GM21528 (cell line): Measurements from ENCODE around the gene STPG1.
A peak's percentile ranks its signal among the peaks of the same experiment; 100 is the strongest.

Experiments used
- ATAC-seq: cut with Tn5 transposase; IDR thresholded peaks from one replicate; pipeline ENCODE4 v1.9.1; 2021; ENCODE audit warnings: mild to moderate bottlenecking, moderate library complexity; ENCODE audit not compliant: unreplicated experiment, low FRiP score

The STPG1 gene

DNA sequence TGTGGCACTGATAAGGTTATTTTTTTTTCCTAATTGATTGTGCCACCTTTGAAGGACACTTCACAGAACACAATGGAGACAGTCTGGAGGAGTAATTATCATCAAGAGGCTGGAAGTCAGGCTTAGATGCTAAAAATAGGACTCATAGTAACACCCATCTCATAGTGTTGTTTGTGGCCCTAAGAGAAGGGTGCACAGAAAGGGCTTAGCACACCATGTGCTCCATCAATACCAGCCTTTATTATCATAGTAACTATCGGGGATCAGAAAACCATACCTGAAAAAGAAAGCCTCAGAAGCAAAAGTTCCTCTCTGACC, 13.9 kb upstream of the STPG1 start:
- no peak for ATAC-seq

DNA sequence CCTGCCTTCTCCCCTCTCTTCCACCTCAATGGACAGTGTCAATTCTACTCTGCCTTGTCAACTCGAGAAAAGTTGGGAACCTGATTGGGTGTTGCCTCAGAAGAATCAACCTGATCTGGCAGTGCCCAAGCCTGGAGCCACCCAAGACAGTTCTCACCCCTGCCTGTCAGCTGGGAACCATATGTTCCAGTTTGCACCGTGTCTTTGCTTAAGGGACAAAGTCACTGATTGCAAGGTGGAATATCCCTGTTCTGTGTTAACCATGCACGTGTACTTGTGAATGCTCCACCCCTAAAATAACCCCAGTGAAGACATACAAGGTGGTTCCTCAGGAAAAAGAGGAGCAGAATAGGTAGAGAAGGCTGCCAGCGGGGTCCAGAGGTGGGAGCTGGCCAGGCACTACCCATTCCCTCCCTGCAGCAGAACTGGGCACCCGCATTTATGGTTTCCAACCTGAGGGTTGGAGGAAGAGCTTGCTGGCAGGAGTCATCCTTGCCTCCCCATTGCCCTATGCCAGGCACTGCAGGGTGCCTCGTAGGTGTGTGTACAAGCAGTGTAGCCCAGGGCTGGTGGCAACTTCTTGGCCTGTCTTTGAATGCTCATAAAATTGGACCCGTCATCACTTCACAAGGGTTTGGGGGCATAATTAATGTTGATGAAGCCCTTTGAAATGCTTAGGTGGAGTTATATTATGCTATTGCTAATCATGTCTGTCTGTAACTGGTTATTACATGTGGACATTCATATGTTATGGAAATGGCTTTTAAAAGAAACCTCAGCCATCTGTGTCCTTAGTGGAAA, 13.4 kb upstream of the STPG1 start:
- no peak for ATAC-seq

DNA sequence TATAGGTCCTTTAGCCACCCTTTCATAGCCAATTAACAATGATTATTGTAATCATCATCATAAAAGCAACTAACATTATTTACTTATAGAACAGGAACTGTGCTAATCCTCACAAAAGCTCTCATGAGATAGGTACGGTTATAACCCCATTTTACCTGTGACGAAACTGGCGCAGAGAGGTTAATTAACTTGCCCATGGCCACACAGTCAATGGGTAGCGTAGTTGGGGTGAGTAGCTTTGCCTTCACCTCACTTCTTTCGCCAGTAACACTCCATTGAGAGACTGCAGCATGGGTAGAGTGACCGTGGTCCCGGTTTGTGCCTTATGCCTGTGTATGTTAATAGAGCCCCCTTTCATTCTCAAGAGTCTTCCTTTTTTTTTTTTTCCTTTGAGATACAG, 12.3 kb upstream of the STPG1 start:
- ATAC-seq: no peak

DNA sequence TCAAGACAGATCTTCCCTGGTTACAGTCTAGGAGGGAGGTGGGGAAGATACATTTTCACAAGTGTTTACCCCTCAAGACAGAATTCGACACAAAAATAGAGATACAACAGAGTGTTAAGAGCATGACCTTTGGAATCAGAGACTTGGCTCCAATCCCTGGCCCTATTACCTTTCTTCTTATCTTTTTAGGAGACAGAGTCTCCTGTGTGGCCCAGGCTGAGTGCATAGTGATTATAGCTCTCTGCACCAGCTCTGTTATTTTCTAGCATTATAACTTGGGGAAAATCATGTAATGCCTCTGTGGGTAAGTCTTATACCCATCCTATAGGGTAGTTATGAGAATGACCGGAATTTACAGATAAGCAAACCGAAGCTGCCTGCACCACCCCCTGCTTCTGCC, 11.9 kb upstream of the STPG1 start:
- no peak for ATAC-seq

DNA sequence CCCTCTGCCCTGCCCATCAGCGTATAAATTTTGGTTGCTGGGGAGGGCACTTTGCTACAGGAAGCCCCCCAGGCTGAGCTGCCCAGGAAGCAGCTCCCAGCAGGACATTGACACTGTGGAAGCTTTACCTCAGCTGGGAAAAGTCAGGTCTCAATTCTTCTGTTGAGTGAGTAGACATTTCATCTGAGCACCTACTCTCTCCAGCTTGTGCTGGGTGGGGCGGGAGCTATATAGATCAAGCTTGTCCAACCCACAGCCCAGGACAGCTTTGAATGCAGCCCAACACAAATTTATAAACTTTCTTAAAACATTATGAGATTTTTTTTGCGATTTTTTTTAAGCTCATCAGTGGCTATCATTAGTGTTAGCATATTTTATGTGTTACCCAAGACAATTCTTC, 11.4 kb upstream of the STPG1 start:
- no peak for ATAC-seq

DNA sequence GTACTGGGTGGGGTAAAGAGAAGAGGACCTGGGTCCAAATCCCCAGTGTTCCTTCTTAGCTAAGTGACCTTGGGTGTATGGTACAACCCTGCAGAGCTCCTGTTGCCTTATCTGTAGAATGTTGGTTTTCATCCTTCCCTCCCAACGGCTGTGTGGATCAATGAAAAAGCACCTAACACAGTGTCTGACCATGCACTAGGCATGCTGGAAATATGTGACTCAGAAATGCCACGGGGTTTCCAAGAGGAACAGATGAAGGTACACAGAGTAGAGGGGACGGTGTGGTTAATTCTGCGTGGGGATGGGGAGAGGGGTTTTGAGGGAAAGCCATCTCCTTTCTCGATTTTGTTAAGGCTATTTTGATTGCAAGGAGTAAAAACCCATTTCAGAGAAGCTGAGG, 10.6 kb upstream of the STPG1 start:
- ATAC-seq: no peak

DNA sequence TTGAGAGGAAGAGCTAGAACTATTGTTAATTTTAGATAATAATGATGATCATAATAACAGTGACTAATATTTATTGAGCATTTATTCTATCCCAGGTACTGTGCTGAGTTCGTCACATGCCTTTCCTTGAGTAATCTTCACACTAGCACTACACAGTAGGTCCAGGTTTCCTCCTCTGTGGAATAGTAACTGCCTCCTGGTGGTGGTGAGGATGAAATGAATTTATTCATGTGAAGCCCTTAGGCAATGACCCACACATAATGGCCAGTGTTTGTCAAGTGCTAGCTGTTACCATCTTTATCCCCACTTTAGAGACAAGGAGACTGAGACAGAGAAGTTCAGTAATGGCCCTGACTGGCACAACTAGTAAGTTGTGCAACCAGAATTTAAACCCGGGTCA, 7.9 kb upstream of the STPG1 start:
- no peak for ATAC-seq

DNA sequence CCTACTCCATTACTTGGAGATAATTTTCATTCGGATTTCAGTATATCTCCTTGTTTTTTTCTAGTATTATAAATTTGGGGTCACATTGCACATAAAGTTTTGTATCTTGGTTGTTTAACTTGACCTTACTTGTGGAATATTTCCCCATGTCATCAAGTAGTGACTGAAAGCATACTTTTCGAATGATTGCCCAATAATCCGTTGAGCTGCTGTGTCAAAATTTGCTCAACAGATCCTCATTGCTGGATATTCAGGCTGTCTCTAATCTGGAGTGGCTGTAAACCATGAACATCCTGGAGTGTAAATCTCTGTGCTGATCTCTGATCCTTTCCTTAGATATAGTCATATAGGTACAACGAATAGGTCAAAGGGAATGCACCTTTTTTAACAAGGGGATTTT, 7.0 kb upstream of the STPG1 start:
- ATAC-seq: no peak

DNA sequence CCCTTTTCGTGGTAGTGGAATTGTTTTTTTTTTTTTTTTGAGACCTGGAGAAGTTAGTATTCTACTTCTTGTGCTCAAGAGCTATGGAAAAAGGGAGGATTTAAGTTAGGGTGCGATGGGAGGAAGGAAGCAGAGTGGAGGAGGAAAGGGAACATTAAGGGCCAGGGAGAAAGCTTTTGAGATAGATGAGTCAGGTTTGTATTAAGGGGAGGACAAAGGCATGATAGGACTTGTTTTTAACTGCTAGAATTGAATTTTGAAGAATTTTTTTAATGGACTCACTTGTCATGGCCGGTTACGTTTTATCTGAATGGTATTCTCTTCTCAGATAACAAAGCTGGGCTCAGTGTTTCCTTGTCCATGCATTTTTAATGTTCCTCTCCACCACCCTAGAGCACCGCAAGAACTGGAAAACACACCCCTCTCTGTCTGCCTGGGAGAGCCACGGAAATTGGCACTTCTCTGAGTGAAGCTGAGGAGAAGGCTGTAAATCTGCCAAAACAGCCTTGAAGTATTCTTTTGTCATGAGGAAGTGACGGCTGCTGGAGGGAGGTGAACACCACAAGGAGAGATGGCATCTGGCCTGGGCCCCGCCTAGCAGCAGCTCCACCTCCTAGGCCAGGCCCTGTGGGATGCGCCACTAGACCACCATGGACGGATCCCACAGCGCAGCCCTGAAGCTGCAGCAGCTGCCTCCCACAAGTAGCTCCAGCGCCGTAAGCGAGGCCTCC, 5.5 kb upstream of the STPG1 start:
- no peak for ATAC-seq

DNA sequence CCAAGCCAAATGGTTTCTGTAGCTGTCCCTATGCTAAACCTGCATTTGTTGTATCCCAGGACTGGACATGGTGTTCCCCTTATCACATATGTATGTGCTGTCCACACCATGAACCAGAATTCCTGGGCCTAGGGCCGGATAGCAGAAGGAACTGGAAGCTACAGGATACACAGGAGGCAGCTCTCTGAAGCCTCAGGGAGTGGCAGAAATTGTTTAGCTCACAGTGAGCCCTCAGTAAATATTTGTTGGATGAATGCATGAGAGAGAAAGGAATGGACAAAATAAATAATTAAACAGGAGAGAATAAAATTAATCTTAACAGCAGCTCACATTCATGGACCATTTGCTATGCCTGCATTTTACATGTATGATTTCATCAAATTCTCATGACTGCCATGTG, 4.1 kb upstream of the STPG1 start:
- ATAC-seq: no peak

DNA sequence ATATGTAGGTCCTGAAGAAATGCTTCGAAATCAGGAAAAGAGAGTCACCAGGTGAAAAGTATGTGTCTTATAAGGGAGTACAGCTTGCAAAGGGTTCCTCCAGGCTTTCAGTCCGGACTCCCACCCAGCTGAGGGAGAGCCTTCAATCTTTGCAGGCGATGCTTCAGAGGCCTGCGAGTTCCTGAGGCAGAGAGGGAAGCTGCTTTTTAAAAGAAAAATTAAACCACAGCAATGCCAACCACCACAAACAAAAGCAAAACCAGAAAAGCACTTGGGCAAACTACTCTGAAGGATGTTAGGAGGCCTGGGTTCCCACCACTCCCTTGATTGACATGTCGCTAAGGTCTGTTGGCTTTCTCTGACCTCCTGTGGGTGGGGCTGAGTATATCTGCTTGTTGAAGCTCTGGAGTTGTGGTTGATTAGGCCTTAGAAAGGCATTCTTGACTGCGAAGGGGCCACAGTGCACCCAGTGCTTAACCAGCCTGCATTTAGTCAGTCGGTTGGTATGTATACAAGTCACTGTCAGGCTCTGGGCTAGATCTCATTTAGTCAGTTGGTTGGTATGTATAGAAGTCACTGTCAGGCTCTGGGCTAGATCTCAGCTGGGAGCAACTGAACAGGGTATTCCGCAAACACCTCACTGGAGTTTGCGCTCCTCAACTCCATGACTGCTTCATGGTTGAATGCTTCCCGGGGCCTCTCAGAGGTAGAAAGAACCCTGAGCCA, 3.2 kb upstream of the STPG1 start:
- no peak for ATAC-seq

DNA sequence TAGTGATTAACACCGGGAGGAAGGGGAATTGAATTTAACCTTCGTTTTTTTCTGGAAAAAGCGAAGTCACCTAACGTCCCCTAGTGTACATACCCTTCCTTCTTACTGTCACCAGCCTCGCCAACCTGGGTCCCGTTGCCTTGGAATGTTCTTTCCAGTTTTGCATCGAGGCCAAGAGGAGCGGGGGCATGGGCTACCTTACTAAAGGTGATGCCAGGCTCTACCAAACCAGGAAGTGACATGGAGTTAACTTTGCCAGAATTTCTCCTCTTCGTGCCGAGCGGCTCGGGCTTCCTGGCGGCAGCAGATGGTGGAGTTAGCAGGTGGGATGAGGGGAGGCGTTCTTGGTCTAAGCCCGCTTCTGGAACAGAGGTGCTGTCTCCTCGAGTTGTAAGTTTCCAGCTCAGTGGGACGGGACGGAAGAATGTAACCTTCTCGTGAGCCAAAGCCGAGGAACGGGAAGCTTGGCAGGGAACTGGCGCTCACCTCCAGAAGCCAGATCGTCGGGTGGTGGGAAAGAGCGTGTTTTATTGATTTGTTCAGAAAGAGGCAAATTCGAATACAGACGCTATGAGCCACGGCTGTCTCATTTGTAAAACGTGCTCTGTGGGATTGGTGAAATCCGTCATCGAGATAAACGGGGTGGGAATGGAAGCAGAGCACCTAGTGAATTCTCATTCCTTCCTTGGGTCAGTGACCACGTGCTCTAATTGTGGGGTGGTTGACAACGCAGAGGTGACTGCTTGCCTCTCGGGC, 2.5 kb upstream of the STPG1 start:
- ATAC-seq: no peak

DNA sequence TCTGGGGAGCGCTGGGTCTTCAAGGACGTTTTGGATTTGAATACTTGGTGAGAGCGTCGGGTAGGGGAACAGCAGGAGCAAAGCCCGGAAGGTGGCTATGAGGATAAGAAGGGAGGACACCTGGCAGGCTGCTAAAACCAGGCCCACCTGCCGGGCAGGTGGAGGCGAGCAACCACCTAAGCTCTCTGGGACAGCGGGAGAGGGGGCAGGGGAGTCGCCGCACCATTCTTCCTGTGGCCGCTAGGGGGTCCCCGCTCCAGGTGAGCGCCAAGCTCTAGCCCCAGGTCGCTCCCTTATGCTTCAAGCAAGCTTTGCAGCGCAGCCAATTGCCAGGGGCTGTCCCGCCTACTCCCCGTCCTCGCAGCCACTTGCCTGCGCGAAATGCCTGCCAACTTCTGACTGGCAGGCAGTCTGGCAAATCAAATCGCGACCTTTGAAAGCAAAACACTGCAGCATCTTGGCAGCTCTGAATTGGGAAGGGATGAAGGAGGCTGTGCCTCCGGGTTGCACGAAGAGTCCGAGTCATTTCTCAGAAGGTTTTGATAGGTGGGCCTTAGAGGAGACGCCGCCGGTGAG, 1.8 kb upstream of the STPG1 start, which contains the start of gene NIPAL3:
Gene NIPAL3 (plus strand): TSS at position 469 of the 576 bp plus-strand sequence. CDS start 3,746 bp downstream, outside the sequence.
- peak; percentile 93 for ATAC-seq

DNA sequence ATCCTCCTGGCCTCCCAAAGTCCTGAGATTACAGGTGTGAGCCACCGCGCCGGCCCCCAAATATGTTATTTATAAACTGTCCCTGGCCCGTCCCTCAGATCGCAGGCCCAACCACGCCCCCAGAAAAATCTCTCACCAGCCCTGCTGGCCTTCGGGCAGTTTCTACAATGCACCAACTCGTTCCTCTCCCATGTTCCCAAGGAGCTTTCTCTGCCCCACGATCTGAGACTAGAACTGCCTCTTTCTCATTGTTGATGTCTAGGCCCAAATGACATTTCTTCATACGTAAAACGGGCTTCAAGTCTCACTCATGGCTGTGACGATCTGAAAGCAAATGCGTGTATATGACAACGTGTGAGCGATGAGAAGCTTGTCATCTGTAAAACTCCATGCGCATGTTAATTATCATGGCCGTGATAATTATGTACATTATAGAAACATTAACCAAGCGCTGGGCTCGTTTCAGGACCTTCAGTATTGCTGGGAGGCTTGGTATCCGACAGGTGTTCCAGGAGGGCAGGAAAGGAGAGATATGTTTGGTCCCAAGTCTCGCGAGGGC, 1.3 kb upstream of the STPG1 start:
- no peak for ATAC-seq

DNA sequence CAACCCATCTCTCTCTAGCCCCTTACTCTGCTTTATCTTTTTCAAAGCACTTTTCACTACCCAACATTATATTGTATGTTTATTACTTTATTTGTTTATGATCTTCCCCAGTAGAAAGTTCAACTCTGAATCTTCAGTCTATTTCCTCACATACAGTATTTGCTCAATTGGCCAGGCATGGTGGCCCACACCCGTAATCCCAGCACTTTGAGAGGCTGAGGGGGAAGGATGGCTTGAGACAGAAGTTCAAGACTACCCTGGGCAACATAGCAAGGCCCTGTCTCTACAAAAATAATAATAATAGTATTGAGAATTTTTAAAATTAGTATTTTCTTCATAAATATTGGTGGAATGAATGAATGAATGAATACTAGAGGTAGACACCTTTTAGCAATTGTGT, 1.2 kb downstream of the STPG1 start:
- ATAC-seq: no peak

DNA sequence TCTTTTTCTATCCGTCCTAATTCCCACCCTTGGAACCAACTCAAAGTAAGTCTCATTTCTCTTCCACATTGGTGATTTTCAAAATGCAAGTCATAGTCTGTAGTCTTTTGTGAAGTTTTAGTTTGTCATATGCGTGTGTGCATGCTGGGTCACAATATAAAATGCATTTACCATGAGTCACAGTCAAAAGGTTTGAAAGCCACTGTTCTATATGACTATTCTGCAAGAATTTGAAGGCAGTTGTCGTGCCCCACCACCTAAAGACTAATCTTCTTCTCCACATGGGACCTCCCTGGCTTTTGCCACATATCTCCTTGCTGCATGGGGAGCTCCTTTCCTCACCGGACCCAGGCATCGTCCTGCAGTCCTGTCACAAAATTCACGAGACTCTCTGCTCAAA, 1.6 kb downstream of the STPG1 start:
- ATAC-seq: no peak

DNA sequence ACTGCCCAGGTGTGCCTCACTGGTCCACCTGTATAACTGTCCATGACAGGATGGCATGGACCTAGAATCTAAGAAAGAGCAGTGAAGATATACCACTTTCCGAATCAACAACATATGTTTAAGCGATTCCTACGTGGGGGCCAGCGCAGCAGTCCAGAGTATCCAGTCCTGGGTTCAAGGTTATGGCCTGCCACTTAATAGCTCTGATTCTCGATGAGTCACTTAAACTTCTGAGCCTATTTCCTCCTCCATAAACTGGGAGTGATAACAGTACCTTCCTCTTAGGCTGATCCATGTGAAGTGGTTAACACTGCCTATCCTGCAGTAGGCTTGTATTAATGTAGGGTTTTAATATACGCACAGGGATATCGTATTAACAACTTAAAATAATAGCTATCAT, 2.8 kb downstream of the STPG1 start:
- no peak for ATAC-seq

DNA sequence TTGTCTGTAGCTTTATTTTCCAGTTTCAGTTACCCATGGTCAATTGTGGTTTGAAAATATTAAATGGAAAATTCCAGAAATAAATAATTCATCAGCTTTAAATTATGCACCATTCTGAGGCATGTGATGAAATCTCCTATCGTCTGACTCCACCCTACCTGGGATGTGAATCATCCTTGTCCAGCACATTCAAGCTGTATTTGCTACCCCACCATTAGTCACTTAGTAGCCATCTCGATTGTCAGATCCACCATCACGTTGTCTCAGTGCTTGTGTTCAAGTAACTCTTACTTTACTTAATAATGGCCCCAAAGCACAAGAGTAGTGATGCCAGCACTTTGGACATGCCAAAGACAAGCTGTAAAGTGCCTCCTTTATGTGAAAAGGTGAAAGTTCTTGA, 4.0 kb downstream of the STPG1 start:
- no peak for ATAC-seq

DNA sequence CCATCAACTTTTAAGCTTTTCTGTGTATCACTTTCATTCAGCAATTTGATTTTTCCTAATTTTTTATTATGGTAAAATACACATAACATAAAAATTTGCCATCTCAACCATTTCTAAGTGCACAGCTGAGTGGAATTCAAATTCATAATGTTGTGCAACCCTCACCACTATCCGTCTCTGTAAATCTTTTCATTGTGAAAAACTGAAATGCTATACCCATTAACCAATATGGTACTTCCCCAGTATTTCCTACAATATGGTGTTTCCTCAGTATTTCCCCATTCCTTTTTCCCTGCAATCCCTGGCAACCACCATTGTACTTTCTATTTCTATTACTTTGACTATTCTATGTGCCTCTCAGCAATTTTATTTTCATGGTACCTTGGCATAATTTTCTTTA, 6.8 kb downstream of the STPG1 start:
- ATAC-seq: no peak

DNA sequence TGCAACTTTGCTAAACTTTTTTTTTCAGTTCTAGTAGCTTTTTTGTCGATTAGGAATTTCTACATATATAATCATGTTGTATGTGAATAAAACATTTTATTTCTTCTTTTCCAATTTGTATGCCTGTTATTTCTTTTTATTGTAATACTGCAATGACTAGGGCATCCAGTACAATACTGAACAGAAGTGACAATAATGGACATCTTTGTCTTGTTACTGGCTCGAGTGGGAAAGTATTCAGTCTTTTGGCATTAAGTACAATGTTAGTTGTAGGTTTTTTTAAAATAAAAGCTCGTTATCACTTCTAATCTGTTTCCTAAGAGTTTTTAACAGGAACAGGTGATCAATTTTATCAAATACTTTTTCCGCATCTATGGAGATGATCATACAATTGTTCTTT, 9.8 kb downstream of the STPG1 start:
- no peak for ATAC-seq
